ENCODE results near the gene FCGR3B.
"Not testable (repeated sequence)": the region's sequence is repeated elsewhere in the genome, so short reads cannot be mapped to it uniquely, and the experiment has no call there.

The FCGR3B gene

DNA sequence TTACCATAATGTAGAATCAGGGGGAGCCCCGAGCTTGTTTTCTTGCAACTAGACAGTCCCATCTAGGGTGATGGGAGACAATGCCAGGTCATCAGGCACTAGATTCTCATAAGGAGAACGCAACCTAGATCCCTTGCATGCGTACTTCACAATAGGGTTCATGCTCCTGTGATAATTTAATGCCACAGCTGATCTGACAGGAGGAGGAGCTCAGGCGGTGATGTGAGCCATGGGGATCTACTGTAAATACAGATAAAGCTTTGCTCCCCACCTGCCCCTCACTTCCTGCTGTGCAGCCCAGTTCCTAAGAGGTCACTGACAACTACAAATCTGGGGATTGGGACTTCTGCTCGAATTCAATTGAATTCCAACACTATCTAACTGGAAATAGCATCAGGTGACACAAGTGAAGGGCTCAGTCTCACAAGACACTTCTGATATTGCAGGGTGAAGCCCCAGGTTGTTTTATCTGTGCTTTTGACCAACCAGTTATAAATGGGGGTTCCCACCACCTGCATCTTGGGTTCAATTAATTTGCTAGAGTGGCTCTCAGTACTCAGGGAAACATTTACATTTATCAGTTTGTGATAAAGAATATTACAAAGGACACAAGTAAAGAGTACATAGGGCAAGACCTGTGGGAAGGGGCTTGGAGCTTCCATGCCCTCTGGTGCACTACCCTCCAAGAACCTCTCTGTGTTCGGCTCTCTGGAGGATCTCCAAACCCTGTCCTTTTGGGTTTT lies 7.4 kb upstream of the FCGR3B start:
- DNase-seq: not testable (repeated sequence)

DNA sequence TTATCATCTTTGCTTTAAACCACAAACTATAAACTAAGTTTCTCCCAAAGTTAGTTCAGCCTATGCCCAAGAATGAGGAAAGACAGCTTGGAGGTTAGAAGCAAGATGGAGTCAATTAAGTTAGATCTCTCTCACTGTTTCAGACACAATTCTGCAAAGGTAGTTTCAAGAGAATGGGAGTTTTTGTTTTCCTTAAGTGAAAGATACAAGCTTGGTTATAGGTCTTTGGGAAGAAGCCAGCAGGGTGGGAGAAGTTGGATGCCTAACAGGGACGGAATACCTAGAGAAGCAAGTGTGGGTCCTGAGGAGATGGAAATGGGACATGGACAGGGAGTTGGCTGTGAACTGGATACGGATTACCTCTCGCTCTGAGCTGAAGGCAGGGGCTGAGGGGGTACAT lies 6.0 kb upstream of the FCGR3B start:
- DNase-seq: not testable (repeated sequence)

DNA sequence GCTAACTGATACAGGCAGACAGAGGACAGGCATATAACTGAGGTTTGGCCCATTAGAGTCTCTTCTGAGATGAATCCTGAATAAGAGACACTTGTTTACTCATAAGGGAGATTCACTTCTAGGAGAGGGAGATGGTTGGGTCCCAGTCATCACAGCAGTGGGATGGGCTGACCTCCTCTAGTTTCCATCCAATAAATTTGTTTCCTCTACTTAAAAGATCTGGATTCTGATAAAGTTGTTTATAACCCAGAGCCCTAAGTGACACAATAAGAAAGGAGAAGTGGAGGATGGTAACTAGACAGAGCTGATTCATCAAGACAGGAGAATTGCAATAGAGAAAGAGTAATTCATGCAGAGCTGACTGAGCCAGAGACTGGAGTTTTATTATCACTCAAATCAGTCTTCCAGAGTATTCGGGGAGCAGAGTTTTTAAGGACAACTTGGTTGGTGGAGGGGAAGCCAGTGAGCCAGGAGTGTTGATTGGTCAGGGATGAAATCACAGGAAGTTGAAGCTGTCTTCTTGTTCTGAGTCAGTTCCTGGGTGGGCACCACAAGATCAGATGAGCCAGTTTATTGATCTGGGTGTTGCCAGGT lies 5.3 kb upstream of the FCGR3B start:
- peak; percentile 60 for DNase-seq

DNA sequence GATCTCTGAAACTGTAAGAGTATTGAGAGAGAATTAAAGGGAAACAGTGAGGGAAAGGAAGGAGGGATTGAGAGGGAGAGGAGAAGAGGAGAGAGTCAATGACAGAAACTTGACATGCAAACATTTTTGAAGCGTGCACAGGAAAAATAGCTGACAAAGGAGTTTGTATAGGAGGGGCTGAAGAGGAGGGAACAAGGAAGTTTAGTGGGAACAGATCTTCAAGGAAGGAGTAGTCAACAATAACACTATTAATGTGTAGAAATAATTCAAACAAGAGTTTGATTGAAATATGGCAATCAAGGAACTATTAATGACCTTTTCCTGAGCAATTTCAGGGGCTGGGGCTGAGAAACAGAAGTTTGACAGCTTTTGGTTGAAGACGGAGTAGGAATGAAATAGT lies 4.0 kb upstream of the FCGR3B start:
- not testable (repeated sequence) for DNase-seq

DNA sequence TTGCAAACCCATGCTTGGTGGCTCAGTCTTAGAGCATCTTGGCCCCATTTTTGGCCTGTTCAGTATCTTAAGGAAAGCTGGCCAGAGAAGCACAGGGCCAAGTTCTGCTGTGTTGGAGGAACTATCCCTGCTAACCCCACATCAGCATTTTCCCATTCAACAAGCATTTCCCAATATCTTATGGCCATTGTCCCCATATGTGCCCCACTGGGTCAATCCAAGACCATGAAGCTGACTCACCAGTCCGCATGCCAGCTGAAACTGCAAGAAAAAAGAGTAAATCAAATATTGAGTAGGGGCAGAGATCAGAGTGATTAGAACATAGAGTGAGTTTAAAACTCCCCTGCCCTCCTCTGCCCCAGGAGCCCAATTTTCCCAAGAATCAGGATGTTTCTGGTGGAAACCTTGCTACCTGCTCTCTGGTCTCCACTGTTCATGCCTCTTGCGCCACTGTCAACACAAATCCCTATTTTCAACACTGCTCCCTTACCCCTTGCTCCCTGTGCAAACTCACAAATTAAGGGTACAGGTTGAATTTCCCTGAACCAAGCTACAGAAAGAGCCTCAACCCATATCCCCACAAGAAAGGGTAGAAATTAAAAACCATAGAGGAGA lies 741 bp downstream of the FCGR3B start:
- DNase-seq: not testable (repeated sequence)

DNA sequence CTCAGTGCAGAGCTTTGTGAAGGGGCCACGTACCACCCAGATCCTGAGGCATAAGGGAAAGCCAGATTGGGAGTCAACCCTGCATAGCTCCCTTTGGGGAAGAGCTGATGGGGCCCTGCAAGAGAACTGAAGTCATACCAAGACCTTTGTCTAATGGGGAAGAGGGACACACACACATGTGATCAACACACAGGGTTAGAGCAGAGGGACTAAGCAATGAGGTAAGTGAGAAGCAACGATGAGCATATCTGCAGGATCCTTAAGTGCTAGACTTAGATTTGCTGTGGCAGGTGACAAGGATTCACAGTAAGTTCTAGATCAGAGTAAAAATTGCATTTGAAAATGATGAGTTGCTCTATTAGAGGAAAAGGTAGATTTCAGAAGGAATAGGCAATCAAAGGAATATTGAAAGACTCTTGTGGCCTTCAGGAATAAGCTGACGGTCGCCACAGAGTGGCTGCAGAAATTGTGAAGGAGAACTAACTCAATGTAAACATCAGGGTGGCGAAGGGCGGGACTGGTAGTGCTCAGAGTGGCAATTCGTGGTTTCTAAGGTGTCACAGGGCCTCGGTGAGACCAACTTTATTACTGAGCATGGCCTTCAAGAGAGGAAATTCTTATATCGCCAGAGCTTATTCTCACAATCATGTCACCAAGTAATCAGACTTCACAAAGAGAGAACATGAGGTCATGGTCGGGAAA lies 4.4 kb downstream of the FCGR3B start:
- peak; percentile 50 for DNase-seq

DNA sequence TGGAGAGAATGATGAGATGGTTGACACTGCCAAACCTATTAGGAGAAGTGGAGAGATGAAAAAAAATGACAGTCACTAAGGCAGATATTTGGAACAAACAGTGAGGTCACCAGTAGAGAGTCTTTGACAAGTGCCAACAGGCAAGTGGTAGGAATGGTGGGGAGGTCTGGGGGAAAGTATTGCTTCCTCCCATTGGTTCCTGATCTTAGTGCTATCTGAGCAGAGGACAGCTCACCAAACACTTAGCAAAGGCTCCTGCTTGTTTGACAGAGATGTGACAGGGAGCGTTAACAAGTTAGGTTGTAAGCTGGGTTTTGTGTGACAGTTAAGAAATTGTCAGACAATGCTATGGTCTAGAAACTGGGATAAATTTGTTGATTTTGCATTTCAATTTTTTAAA lies 6.4 kb downstream of the FCGR3B start:
- not testable (repeated sequence) for DNase-seq

DNA sequence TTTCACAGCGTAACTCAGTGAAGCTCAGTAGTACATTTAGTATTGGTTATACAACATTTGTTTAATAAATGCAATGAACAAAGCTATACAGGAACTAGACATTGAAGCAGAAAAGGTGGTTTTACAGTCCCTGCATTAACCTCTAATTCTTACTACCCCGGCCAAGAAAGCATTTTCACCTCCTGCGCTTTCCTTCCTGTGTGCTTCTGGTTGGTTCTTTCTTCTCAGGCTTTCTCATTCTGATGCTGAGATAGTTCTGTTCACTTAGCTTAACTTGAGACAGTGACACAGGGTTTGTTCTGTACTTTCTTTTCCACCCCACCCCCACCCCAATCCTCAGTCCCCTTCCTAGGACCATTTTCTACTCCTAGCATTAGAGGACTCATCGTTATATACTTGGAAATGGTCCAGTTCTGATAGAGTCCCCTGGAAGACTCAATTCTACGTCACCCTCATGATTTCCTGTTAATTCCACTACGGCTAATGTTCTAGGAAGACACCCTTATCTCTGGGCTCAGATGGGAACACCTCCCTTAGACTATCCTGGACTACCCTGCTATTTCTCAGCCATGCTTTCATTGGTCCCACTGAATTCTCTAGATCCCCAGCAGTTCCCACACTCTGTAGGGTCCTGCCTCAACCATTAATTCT lies 7.5 kb downstream of the FCGR3B start:
- DNase-seq: peak; percentile 31

DNA sequence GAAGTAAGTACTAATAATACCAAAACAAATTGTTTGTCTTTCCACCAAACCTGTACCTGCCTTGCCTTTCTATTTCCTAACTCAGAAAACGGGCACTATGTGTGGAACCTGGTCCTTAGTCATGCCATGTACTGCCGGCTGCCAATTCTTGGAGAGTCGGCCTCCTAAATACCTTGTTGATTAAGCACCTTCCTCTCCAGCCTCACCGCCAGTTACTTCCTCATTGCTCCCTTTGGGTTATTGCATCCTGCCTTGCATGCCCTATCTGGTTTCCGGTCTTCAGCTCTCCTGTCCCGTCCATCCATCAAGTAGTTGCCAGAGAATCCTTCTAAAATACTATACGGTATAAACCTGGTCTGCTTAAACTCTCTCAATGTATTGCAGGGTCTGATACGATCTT lies 8.9 kb downstream of the FCGR3B start:
- DNase-seq: not testable (repeated sequence)

DNA sequence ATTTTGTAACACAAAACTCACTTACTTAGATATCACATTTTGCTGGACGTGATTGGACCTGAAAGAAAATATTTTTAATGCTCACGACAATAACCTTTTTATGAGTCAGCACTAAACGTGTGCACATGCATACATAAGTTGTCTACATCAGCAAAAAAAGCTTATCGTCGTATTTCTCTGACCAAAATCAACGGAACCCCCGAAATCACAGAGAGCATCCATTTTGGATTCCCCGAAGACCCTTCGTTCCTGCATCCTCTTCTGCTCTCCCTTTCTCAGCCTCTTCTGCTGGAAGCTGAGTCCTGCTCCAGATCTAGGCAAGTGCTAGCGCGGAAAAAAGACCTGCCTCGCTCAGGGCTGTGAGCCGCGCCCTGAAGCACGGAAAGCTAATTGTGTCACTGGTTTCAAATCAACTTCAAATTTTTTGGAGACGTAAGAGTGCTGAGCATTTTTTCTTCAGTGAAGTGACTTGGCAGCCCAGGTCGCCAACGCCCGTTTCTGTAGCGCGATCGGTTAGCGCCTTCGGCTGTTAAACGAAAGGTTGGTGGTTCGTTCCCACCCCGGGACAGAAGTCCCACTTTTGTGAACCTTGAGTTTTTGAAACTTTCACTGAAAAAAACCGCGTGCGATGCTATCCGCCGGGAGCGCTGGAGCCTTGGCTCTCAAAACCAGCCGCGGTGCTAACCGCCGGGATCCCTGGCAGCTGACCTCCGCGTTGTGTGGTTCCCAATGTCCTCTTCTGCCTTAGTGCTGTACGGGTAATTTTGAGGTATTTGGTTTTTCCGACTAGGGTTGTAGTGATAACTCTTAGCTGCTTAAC lies 9.6 kb downstream of the FCGR3B start:
- peak; percentile 87 for DNase-seq

DNA sequence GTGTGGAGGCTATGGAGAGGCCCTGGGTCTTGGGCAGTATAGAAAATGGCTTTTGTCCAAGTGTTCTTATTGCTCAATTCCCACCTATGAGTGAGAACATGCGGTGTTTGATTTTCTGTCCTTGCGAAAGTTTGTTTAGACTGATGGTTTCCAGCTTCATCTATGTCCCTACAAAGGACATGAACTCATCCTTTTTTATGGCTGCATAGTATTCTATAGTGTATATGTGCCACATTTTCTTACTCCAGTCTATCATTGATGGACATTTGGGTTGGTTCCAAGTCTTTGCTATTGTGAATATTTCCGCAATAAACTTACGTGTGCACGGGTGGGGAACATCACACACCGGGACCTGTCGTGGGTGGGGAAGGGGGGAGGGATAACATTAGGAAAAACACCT lies 10.6 kb downstream of the FCGR3B start:
- DNase-seq: not testable (repeated sequence)

DNA sequence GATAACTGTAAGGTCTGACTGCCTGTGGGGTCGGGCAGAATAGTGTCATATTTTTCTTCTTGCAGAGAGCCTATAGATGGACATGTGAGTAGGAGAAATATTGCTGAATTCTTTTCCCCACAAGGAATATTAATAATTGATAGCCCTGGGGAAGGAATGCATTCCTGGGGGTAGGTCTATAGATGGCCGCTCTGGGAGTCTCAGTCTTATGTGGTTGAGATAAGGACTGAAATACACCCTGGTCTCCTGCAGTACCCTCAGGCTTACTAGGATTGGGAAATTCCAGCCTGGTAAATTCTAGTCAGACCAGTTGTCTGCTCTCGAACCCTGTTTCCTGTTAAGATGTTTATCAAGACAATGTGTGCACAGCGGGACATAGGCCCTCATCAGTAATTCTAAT lies 12.5 kb downstream of the FCGR3B start:
- not testable (repeated sequence) for DNase-seq

DNA sequence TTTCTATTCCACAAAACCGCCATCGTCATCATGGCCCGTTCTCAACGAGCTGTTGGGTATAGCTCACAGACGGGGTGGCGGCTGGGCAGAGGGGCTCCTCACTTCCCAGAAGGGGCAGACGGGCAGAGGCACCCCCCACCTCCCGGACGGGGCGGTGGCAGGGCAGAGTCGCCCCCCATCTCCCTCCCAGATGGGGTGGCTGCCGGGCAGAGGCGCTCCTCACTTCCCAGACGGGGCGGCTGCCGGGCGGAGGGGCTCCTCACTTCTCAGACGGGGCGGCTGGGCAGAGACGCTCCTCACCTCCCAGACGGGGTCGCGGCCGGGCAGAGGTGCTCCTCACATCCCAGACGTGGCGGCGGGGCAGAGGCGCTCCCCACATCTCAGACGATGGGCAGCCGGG lies 14.6 kb downstream of the FCGR3B start:
- DNase-seq: not testable (repeated sequence)

DNA sequence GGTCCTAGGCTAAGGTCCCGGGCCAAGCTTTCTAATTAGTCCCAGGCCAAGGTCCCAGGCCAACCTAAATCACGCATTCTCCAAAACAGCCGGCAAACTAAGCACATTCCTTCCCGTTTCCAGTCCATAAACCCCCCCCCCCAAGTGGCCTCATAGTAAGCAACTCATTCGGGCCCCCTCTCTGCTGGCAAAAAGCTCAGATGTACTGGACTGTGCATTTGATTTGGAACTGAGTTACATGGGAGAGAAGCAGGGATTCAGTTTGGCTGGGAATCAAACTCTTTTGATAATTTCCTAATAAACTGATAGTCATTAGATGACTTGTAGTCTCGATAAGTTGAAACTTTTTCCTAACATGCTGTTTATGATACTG lies 17.8 kb downstream of the FCGR3B start:
- DNase-seq: not testable (repeated sequence)

DNA sequence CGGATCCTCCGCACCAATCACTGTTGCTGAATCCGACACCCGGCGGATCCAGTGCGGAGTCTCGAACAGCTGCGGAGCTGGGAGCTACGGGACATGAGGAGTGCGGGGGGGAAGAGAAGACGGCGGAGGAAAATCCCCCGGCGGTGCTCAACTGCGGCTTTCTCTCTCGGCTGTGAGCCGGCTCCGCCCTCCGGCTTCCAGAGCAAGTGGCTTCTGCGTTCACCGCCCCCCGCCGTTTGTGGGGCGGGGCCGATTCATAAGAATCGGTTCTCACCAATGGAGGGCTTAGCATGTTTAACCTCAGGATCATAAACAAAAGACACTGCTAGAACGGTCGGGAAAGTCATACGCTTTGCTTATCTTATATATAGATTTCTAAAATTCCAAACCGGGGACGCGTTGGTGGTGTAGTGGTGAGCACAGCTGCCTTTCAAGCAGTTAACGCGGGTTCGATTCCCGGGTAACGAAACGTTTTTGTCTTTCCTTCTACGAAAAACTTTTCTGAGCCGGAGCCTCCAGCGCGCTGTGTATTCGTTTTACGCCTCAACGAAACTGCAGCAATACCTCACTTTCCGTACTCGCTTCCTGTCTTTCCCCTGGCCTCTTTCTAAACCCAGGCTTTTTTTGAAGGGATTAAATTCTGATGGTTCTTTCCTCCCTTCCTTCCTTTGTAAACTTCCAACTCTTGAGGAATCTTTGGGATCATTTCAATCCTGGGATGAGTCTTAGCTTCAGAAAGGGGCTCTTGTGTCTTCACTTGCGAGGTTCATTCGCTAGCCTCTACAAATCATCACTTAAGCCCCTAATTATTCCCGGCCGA lies 18.4 kb downstream of the FCGR3B start:
- peak; percentile 96 for DNase-seq

DNA sequence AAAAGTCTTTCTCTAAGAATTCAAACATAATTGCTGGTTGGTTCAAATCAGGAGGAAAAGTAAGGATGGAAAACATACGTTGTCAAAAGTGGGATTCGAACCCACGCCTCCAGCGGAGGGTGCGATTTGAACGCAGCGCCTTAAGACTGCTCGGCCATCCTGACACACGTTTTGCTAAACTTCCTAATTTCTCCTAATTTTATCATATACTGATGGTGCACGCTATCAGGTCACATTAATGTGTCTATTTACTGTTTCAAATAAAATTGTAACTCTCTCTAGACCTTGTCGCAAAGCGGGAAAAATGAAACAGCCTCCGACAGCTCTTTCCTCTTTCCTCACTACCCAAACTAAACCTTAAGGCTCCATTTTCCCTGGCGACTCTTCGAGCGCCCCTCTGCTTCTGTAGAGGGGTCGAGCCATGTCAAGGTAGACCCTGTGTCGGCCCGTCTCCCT lies 19.1 kb downstream of the FCGR3B start:
- not testable (repeated sequence) for DNase-seq

DNA sequence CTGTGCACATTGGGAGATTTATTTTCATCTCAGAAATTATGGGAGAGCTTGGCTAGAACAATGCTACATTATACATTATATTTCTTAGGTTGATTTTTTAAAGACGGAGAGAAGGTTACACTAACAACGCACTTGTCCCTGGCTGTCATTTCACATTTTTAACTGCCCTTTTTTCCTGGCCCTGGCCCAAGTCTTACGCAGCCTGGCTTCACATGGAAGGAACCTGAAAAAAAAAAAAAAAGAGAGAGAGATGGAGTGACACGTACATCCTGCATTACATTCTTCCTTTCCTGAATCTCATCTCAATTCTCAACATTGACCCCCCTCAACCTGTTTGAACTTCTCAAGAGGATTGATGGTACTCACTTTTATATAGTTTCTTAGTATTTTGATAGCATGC lies 20.8 kb downstream of the FCGR3B start:
- DNase-seq: not testable (repeated sequence)

DNA sequence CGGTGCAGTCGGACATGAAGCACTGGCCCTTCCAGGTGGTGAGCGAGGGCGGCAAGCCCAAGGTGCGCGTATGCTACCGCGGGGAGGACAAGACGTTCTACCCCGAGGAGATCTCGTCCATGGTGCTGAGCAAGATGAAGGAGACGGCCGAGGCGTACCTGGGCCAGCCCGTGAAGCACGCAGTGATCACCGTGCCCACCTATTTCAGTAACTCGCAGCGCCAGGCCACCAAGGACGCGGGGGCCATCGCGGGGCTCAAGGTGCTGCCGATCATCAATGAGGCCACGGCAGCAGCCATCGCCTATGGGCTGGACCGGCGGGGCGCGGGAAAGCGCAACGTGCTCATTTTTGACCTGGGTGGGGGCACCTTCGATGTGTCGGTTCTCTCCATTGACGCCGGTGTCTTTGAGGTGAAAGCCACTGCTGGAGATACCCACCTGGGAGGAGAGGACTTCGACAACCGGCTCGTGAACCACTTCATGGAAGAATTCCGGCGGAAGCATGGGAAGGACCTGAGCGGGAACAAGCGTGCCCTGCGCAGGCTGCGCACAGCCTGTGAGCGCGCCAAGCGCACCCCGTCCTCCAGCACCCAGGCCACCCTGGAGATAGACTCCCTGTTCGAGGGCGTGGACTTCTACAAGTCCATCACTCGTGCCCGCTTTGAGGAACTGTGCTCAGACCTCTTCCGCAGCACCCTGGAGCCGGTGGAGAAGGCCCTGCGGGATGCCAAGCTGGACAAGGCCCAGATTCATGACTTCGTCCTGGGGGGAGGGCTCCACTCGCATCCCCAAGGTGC lies 24.2 kb downstream of the FCGR3B start:
- DNase-seq: not testable (repeated sequence)

DNA sequence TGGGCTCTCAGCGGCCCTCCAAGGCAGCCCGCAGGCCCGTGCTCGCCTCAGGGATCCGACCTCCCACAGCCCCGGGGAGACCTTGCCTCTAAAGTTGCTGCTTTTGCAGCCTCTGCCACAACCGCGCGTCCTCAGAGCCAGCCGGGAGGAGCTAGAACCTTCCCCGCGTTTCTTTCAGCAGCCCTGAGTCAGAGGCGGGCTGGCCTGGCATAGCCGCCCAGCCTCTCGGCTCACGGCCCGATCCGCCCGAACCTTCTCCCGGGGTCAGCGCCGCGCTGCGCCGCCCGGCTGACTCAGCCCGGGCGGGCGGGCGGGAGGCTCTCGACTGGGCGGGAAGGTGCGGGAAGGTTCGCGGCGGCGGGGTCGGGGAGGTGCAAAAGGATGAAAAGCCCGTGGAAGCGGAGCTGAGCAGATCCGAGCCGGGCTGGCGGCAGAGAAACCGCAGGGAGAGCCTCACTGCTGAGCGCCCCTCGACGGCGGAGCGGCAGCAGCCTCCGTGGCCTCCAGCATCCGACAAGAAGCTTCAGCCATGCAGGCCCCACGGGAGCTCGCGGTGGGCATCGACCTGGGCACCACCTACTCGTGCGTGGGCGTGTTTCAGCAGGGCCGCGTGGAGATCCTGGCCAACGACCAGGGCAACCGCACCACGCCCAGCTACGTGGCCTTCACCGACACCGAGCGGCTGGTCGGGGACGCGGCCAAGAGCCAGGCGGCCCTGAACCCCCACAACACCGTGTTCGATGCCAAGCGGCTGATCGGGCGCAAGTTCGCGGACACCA lies 25.0 kb downstream of the FCGR3B start:
- not testable (repeated sequence) for DNase-seq

Measured in CD4-positive, alpha-beta T cell treated with Interleukin-4 for 4 hours (primary cell).